ENCODE measurements around the gene GAST.
"Not testable (repeated sequence)": the region's sequence is repeated elsewhere in the genome, so short reads cannot be mapped to it uniquely, and the experiment has no call there.

The GAST gene

DNA sequence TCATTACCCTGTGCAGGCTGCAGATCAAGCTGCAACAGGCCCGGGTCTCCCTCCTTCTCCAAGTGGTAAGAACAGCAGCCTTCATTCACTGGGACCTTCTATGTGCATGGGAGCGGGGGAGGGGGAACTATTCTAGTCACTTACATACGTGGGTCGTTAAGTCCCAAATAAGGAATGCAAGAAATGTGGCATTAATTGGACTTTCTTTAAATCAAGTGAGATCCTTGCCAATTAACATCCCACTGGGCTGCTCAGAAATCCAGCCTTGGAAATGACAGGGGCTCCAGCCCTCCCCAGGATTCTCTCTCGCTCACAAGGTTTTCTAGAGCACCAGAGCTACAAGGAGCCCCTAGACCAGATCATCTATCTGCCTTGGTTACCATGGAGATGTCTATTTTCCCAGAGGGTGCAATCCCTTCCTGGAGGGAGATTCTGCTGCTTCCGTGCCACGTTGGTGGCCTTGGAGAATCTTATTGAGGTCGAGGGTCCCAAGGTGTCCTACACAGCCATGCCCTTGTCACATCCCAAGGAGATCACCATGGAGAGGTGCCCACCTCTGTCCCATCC lies 28.6 kb upstream of the GAST start:
- DNase-seq (ENCODE audit: low spot score): no peak

DNA sequence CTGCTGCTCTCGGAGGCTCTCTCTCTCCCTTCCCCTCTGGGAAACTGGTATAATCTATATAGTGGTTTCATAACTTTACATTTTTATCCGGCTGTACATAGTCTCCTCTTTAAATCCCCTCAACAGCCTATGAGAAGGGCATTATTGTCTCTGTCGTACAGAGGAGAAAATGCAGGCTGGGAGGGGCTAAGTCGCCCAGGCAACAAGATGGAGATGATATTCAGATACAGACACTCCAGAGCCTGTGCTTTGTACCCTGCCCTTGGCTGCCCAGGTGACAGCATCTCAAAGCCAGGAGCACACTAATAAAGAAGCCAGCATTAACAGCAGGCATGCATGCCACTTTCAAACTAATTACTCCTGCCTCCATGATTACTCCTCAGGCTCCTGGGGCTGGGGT lies 28.1 kb upstream of the GAST start:
- DNase-seq (ENCODE audit: low spot score): no peak

DNA sequence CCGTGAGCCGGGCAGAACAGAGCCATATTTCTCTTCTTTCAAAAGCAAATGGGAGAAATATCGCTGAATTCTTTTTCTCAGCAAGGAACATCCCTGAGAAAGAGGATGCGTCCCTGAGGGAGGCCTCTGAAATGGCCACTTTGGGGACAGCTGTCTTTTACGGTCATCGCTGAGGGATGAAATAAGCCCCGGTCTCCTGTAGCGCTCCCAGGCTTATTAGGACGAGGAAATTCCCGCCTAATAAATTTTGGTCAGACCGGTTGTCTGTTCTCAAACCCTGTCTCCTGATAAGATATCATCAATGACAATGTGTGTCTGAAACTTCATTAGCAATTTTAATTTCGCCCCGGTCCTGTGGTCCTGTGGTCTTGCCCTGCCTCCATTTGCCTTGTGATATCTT lies 26.4 kb upstream of the GAST start:
- not testable (repeated sequence) for DNase-seq (ENCODE audit: low spot score)

DNA sequence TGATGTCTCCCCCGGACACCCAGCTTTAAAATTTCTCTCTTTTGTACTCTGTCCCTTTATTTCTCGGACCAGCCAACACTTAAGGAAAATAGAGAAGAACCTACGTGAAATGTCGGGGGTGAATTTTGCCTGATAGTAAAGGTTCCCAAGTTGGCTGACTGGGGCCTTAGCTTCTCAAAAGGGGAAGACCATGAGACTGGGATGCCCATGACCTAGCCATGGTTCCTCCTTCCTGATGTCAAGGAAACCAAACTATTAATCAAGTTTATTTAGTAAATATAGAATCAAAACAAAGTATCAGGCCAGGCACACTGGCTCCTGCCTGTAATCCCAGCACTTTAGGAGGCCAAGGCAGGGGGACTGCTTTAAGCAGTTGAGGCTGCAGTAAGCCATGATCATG lies 25.9 kb upstream of the GAST start:
- no peak for DNase-seq (ENCODE audit: low spot score)

DNA sequence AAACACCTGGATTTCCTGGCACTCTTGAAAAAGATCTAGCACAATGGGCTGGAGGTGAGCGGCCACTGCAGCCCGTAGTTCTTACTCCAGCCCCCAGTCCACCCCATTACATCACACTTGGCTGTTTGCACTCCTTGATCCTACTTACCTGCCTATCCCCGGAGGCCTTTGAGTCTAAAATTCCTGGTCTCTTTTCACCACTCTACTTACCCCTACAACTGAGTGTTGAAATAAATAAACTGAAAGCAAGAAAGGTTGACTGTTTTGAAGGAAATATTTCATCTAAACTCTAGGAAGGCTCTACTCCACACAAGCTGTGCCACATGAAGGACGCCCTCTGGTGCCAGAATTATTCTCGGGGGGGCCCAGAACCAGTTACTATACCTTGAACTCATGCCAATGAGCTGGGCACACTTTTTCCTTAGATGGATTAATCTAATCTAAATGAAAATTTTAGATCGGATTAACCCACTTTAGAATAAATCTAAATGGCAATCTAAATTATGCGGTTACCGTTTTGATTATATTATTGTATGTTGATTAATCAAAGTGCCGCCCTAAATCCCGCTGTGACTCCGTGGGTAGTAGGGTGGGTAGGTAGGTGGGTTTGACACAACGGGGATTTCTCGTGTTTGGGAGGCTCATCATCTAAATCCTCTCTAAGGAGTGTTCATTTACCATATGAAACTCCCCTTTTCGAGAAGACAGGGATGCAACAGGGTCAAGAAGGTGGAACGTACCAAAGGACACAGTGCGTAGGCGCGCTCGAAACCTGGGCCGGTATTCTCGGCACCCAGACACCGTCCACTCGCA lies 24.1 kb upstream of the GAST start:
- peak; percentile 87 for DNase-seq (ENCODE audit: low spot score)

DNA sequence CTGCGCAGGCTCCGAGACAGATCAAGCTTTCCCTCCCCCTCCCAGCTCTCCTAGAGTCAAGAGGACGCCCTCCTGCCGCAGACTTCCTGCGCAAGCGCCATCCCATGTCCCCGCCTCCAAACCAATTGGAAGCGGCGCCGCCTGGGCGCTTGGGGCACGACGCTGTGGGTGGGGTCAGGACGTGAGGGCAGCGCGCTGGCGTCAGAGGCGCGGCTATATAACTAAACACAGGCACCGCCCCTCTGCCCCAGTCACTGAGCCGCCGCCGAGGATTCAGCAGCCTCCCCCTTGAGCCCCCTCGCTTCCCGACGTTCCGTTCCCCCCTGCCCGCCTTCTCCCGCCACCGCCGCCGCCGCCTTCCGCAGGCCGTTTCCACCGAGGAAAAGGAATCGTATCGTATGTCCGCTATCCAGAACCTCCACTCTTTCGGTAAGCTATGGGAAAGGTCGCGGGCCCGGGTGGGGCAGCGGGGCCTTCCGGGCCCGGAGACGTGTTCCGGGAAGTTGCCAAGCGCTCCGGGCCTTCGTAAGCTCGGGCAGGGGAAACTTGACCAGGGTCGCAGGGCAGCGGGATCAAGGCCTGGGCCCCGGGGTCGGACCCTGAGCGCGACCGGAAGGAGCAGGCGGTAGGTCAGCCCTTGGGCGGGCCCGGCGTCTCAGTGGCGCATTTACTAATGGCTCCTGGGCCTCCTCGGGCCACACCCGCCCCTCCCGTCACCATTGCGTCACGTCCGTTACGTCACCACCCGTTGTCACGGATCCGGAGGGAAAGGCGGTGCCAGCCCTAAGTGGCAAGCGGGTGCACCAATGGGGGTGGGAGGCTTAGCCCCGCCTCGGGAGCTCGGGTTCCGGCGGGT lies 23.3 kb upstream of the GAST start, which contains the start of gene EIF1:
Gene EIF1 (plus strand): TSS at position 245 of the 856 bp plus-strand sequence. CDS start 154 bp downstream, at position 399.
- DNase-seq (ENCODE audit: low spot score): peak; percentile 100

DNA sequence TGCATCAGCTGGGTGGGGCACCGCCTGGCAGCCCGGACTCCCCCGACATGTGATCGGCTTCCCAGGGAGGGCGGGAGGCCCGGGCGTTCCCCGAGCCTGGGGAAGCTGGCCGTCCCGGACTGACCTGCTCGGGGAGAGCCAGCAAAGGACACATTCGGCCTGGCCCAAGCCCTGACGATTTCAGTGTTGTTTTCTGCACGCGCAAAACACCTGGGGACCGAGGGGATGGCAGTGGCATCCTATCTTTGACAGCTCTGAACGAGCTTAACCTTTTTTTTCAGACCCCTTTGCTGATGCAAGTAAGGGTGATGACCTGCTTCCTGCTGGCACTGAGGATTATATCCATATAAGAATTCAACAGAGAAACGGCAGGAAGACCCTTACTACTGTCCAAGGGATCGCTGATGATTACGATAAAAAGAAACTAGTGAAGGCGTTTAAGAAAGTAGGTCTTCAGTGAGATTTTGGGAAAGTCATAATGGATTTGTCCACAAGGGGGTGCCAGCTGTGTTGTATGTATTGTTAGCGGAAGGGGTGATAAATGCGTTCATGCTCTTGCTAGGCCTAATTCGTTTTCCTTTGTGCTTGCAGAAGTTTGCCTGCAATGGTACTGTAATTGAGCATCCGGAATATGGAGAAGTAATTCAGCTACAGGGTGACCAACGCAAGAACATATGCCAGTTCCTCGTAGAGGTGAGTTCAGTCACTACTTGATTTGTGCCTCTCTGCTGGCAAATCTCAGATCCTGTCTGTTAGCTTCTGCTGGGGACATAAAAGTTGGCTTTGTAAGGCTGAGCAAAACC lies 22.4 kb upstream of the GAST start:
- DNase-seq (ENCODE audit: low spot score): peak; percentile 90

DNA sequence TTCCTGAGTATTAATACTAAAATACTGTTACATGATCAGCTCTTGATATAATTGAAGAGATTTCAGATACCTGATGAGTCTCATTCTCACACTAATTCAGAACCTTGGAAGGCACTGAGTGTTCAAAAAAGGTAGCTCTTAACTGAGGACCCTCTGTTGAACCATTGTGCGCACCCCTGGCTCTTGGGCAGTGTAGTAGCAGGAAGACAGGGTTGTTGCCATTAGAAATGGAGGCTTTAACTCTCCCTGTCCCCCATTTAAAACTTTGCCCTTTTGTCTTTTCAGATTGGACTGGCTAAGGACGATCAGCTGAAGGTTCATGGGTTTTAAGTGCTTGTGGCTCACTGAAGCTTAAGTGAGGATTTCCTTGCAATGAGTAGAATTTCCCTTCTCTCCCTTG lies 21.6 kb upstream of the GAST start:
- peak; percentile 22 for DNase-seq (ENCODE audit: low spot score)

DNA sequence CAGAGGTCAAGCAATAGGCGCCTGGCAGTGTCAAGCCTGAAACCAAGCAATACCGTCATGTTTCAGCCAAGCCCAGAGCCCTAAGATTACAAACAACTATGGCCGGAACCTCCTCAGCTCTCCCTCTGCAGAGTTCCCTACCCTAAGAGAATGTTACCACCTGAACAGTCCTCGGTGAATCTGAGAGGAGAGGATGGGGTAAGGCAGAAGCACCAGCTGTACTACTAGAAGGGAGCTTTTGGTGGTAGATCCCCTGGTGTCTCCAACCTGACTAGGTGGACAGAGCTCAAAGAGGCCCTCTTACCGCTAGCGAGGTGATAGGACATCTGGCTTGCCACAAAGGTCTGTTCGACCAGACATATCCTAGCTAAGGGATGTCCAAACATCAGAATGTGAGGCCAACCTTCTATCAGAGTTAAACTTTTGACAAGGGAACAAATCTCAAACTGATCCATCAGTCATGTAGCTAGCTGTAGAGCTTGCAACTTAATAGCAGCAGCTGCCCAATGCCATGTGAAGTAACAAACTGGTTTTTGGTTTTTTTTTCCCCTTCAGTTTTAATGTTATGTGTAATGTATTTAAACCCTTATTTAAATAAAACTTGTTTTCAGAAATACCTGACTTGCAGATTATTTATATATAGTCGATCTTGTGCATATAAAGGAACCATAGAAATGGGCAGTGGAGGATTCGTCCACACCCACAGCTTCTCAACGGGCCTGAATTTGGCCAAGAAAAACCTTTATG lies 20.9 kb upstream of the GAST start:
- DNase-seq (ENCODE audit: low spot score): peak; percentile 30

DNA sequence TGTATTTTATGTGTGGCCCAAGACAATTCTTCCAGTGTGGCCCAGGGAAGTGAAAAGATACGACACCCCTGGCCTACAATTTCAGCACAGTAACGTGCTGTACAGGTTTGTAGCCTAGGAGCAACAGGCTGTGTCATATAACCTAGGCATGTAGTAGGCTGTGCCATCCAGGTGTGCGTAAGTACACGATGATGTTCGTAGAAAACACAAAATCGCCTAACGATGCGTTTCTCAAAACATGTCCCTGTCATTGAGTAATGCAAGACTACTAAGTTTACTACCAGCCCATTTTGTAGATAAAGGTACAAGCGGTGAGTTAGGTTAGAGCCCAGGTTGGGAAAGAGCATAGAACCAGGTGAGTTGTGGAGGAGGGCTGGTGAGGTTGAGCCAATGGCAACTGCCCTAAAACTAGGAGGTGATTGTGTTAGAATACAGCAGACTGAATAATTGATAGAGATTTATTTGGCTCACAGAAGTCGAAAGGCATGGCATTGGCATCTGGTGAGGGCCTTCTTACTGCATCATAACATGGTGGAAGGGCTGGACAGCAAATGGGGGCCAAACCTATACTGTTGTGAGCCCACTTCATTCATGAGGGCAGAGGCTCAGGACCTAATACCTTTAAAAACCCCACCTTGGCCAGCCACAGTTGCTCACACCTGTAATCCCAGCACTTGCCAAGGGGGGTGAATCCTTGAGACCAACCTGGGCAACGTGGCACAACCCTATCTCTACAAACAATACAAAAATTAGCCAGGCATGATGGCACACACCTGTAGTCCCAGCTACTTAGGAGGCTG lies 19.2 kb upstream of the GAST start:
- peak; percentile 23 for DNase-seq (ENCODE audit: low spot score)

DNA sequence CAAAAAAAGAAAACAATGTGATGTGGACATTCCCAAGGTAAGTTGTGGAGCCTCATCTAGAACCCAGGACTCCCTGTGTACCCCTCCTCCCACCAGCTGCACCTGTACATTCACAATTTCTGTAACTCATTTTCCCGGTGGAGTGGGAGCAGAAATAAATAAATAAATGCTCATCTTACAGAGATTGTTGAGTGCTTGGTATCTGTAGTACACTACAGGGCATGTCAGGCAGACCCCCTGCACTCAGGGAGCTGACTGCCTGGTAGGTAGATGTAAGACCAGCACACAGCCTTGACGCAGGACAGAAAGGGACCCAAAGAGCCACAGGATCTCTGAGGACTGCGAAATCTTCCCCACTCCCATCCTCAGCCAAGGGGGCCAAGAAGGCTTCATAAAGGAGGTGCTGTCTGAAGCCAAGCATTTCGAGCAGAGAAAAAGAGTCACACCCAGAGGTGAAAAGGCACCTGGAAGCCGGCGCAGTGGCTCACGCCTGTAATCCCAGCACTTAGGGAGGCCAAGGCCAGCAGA lies 16.9 kb upstream of the GAST start:
- DNase-seq (ENCODE audit: low spot score): peak; percentile 29

DNA sequence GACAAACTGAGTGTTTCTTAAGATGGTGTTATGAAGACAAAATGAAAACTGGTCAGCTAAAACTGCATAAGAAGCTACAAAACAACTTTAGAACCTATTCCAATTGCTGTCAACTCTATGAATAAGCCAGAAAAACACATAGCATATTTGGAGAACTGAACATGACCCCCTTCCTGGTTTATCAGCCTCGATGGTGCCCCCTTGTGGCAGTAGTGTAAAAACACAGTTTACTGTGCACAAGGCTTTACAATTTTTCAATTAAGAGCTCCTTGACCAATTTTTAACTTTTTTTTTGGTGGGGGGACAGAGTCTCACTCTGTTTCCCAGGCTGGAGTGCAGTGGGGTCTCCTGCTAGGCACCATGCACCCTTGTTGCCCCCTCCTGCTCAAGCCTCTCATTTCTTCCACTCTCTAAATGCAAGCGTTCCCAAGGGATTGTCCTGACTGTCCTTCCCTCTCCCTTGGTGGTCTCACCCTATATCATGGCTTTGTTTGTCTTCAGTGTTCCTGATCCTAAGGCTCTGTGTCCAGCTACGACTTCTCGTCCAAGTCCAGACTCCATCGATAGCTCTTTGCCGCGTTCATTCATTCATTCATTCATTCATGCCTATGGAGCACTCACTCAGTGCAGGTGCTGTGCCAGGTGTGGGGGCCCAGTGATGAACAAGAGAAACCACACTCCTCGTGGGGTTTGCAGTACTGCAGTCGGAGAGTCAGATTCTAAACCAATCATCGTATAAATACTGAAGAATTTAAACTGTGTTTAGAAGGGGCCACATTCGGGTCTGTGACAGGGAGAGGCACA lies 16.0 kb upstream of the GAST start:
- DNase-seq (ENCODE audit: low spot score): peak; percentile 89

DNA sequence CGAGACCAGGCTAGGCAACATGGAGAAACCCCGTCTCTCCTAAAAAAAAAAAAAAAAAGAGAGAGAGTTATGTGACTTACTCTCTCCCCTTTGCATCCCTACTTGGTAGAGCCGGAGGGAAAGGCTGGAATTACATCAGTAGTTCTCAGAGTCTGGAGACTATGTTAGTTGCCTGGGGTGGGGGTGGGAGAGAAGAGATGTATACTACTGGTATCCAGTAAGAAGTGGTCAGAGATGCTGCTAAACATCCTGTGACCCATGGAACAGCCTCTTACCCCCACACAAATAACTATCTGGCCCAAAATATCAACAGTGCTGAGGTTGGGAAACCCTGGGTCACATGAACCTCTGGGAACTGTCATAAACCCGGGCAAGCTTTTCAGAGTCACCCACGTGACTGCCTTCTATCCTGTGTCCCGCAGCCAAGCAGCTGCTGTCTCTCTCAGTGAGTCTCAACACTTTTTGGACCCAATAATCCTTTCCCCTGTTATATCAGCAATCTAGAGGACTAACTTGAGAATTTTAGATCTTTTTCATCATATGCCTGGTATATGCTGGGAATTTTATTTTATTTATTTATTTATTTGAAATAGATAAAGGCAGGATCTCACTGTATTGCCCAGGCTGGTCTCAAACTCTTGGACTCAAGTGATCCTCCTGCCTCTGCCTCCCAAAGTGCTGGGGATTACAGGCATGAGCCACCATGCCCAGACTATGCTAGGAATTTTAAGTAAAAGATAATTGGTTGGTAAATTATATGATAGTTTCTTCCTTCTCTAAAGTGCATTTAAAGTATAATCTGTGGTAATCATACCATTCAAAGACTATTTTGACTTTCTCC lies 14.8 kb upstream of the GAST start:
- no peak for DNase-seq (ENCODE audit: low spot score)

DNA sequence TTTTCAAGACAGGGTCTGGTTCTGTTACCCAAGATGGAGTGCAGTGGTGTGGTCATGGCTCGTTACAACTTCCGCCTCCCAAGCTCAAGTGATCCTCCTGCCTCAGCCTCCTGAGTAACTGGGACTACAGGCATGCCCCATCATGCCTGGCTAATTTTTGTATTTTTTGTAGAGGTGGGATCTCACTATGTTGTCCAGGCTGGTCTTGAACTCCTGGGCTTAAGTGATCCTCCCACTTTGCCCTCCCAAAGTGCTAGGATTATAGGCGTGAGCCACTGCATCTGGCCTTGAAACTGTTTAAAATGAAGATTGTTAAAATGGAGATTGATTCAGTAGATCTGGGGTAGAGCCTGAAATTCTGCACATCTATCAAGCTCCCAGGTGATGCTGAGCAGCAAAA lies 11.3 kb upstream of the GAST start:
- DNase-seq (ENCODE audit: low spot score): not testable (repeated sequence)

DNA sequence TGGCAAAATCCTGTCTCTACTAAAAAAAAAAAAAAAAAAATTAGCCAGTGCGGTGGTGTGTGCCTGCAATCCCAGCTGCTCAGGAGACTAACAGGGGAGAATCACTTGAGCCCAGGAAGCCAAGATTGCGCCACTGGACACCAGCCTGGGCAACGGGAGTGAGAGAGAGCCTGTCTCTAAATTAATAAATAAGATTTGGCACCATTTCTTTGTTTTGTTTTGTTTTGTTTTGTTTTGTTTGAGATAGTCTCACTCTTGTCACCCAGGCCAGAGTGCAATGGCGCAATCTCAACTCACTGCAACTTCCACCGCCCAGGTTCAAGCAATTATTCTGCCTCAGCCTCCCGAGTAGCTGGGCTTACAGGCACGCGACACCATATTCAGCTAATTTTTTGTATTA lies 9.4 kb upstream of the GAST start:
- DNase-seq (ENCODE audit: low spot score): no peak

DNA sequence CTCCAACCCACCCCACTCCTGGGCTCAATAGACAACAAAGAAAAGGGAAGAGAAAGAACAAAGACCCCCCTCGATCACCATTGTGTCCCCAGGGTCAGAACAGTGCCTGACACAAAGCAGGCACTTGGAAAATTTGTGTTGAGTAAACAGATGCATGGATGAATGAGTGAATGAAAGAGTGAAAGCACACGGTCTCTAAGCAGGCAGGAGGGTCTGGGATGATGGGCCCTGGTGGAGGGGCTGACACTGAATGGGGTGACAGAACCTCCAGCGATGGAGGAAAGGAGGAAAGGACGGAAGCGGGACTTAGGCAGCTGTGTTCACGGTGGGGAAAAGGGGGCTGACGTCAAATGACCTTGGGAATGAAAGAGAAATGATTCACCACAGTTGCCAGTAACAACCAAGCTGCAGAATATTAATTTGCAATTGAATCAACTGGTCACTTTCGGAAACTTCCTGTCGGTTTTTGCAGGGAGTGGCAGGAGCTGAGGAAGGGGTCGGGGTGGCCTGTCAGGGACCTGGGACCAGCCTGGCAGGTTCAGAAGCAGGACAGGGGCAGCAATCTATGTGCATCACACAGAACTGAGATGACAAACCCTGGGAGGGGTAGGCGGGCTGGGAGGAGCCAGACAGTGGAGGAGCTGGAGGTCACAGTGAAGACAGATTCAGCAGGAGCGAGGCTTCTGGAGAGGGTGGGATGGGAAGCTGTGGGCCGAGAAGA lies 6.7 kb upstream of the GAST start:
- DNase-seq (ENCODE audit: low spot score): no peak

DNA sequence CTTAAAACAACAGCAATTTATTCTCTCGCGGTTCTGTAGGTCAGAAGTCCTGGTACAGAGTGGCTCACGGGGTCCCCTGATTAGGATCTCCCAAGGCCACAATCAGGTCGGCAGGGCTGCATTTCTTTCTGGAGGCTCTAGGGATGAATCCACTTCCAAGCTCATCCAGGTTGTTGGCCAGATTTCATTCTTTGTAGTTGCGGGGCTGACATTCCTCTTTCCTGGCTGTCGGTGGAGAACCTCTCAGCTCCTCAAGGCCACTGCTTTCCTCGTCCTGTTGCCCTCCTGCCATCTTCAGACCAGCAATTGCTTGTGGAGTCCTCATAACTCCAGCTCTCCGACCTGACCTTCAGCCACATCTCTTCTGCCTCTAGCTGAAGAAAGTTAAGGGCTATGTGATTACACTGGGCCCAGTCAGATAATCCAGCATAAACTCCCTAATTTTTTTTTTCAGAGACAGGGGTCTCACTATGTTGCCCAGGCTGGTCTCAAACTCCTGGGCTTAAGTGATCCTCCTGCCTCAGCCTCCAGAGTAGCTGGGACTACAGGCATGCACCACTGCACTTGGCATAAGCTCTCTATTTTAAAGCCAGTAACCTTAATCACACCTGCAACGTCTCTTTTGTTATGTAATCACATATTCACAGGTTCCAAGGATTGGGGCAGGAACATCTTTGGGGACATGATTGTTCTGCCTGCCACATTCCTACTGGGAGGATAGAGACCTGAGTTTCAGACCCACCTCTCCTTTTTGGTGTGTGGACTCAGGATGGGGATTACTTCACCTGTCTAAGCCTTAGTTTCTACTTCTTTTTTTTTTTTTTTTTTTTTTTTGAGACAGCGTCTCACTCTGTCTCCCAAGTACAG lies 4.1 kb upstream of the GAST start:
- no peak for DNase-seq (ENCODE audit: low spot score)
